Suprapubic skin (tissue), 4 donors: ENCODE measurements around the gene KCNG3.

ENCODE experiments used
- CTCF ChIP-seq, 2 donors: fragments of 200-600 bp in 1 of 2; fragments of 450-650 bp in 1 of 2; sonication (generic) in 1 of 2; IDR thresholded peaks; one replicate each; pipeline ENCODE4 v1.5.1; 2016 to 2019; ENCODE audit warnings: antibody characterized with exemption in 2 of 2, mild to moderate bottlenecking in 1 of 2, moderate library complexity in 1 of 2
- EP300 ChIP-seq: sonication (generic); formaldehyde crosslinking; IDR thresholded peaks from one replicate; pipeline ENCODE4 v1.6.1; 2017; ENCODE audit warnings: antibody characterized with exemption
- POLR2A ChIP-seq, 2 donors: fragments of 450-650 bp; IDR thresholded peaks; one replicate each; pipeline ENCODE4 v1.6.1; 2017; ENCODE audit warnings: antibody characterized with exemption in 2 of 2, mild to moderate bottlenecking in 2 of 2, moderate library complexity in 2 of 2
- POLR2AphosphoS5 ChIP-seq, 3 donors: sonication (generic); formaldehyde crosslinking; IDR thresholded peaks; one replicate each; pipeline ENCODE4 v1.6.1; 2017; ENCODE audit warnings: antibody characterized with exemption in 3 of 3

GRCh38 chr2:42542871-42543270 lies 49.1 kb upstream of the KCNG3 start:
- TF ChIP-seq CTCF (IDR thresholded peaks at IDR 0.05) (no peak), POLR2A (IDR thresholded peaks at IDR 0.05) (no peak), EP300 (no peak), POLR2AphosphoS5 (IDR thresholded peaks at IDR 0.05) (no peak)
